B cell (primary cell): ENCODE data around the gene MMP15. TPM values are rescaled to one million over a fixed set of nuclear protein-coding genes. Genes with fewer than 3 reads are reported as not detected.
A peak's percentile ranks its signal among the peaks of the same experiment; 100 is the strongest.

Experiments used
- ATAC-seq: fragments of 200-7000 bp; cut with Tn5 transposase; one replicate; pipeline ENCODE4 v1.10.0; 2021; ENCODE audit warnings: low read depth, mild to moderate bottlenecking, moderate number of reproducible peaks, moderate library complexity
- CTCF ChIA-PET: fragments of 350-600 bp; sonication (Branson Sonifier 250); formaldehyde crosslinking; loops from one replicate; lab custom pipeline; 2021; ENCODE audit warnings: antibody characterized with exemption, inconsistent platforms; lab: Charles Lee
- POLR2A ChIA-PET: fragments of 350-600 bp; sonication (Branson Sonifier 250); formaldehyde crosslinking; loops from one replicate; lab custom pipeline; 2021; ENCODE audit warnings: antibody characterized with exemption; lab: Charles Lee
- DNase-seq: peaks from one replicate; pipeline ENCODE4 v3.0.0; 2013
- H2AFZ ChIP-seq: 2 replicates; pipeline ENCODE4 v1.6.1; 2012; ENCODE audit warnings: mild to moderate bottlenecking, low read depth, low read length; ENCODE audit not compliant: insufficient read depth, poor library complexity, severe bottlenecking
- H3K27ac ChIP-seq, 2 donors: 1 replicate in 1 of 2; 2 replicates in 1 of 2; pipeline ENCODE4 v1.5.1; 2012 to 2013; ENCODE audit warnings: low read length in 2 of 2, mild to moderate bottlenecking in 2 of 2, moderate library complexity in 1 of 2
- H3K27me3 ChIP-seq, 4 experiments: fragments of 200-600 bp in 1 of 4; sonication (generic) in 1 of 4; replicated peaks in 1 of 4; 1 replicate in 2 of 4; 2 replicates in 2 of 4; pipeline versions ENCODE4 v1.6.1 to v1.7.0; 2013 to 2016; ENCODE audit warnings: low read length in 3 of 4, mild to moderate bottlenecking in 2 of 4, mixed read lengths in 1 of 4, moderate library complexity in 1 of 4; ENCODE audit not compliant: insufficient read depth in 4 of 4, control insufficient read depth in 3 of 4; ENCODE audit errors: control extremely low read depth in 1 of 4
- H3K36me3 ChIP-seq, 2 experiments: replicated peaks in 1 of 2; 1 replicate in 1 of 2; 2 replicates in 1 of 2; pipeline versions ENCODE4 v1.6.1 to v1.7.1; 2013; ENCODE audit warnings: low read length in 1 of 2; ENCODE audit not compliant: insufficient read depth in 2 of 2, control insufficient read depth in 1 of 2; ENCODE audit errors: control extremely low read depth in 1 of 2, extremely low read depth in 1 of 2
- H3K4me1 ChIP-seq, 2 donors: fragments of 200-600 bp in 1 of 2; sonication (generic) in 1 of 2; 1 replicate in 1 of 2; 2 replicates in 1 of 2; pipeline versions ENCODE4 v1.5.1 to v1.6.1; 2013 to 2017; ENCODE audit warnings: low read length in 2 of 2; ENCODE audit not compliant: control insufficient read depth in 2 of 2, insufficient read depth in 2 of 2
- H3K4me2 ChIP-seq: replicated peaks from 2 replicates; pipeline ENCODE3; 2012; ENCODE audit warnings: mild to moderate bottlenecking, low read depth, low read length; ENCODE audit not compliant: poor library complexity, severe bottlenecking
- H3K4me3 ChIP-seq, 5 experiments: fragments of 200-600 bp in 1 of 5; sonication (generic) in 1 of 5; 1 replicate in 3 of 5; 2 replicates in 2 of 5; pipeline versions ENCODE4 v1.5.1 to v1.7.0; 2011 to 2016; ENCODE audit warnings: low read length in 4 of 5, mild to moderate bottlenecking in 4 of 5, low read depth in 2 of 5, control low read depth in 1 of 5, moderate library complexity in 1 of 5; ENCODE audit not compliant: insufficient read depth in 1 of 5; ENCODE audit errors: control extremely low read depth in 1 of 5, extremely low read depth in 1 of 5
- H3K79me2 ChIP-seq: fragments of 200-600 bp; sonication (generic); one replicate; pipeline ENCODE4 v1.6.0; 2016; ENCODE audit warnings: low read length; ENCODE audit not compliant: control insufficient read depth, insufficient read depth
- H3K9ac ChIP-seq: fragments of 200-600 bp; sonication (generic); 2 replicates; pipeline ENCODE4 v1.6.1; 2017; ENCODE audit warnings: mild to moderate bottlenecking, low read length, moderate library complexity
- H3K9me3 ChIP-seq, 3 donors: one replicate each; pipeline versions ENCODE4 v1.6.1 to v1.7.1; 2013; ENCODE audit warnings: low read length in 2 of 3; ENCODE audit not compliant: control insufficient read depth in 2 of 3, insufficient read depth in 1 of 3; ENCODE audit errors: control extremely low read depth in 1 of 3
- H4K20me1 ChIP-seq: 2 replicates; pipeline ENCODE4 v1.6.0; 2012; ENCODE audit warnings: mild to moderate bottlenecking, low read length; ENCODE audit not compliant: insufficient read depth, control insufficient read depth, poor library complexity, severe bottlenecking
- H3K27ac Mint-ChIP-seq: one replicate; pipeline ENCODE4 v1.8.0; 2021; ENCODE audit warnings: mixed read lengths
- H3K27me3 Mint-ChIP-seq: one replicate; pipeline ENCODE4 v1.8.0; 2021; ENCODE audit warnings: mixed read lengths
- H3K4me1 Mint-ChIP-seq: one replicate; pipeline ENCODE4 v1.8.0; 2021; ENCODE audit warnings: mixed read lengths
- H3K4me3 Mint-ChIP-seq: one replicate; pipeline ENCODE4 v1.8.0; 2021; ENCODE audit warnings: mixed read lengths
- H3K9me3 Mint-ChIP-seq: one replicate; pipeline ENCODE4 v1.8.0; 2022; ENCODE audit warnings: mixed read lengths; ENCODE audit not compliant: insufficient read depth
- EZH2 ChIP-seq: IDR thresholded peaks from 2 replicates; pipeline ENCODE4 v1.6.1; 2012; ENCODE audit warnings: borderline replicate concordance, low read depth, mild to moderate bottlenecking, moderate library complexity, low read length; ENCODE audit not compliant: insufficient read depth, poor library complexity, severe bottlenecking
- WGBS: methylation state at CpG from one replicate; pipeline ENCODE4 v1.1.5; 2013; ENCODE audit warnings: missing lambda C conversion rate; ENCODE audit not compliant: insufficient coverage; 5-methylcytosine and 5-hydroxymethylcytosine counted together
- intact Hi-C: fragments of 100-400 bp; cut with micrococcal nuclease; formaldehyde crosslinking; loops from one replicate; pipeline ENCODE4 v1.10.0; 2022
- polyA plus RNA-seq: library from polyadenylated mRNA; depleted of rRNA; stranded (reverse); fragments of >200 nt; gene quantifications from 2 replicates; pipeline ENCODE4 v1.2.3, GENCODE V29; 2012
- total RNA-seq, 2 donors: library from RNA; stranded (reverse); fragments of 120-200 nt in 1 of 2; gene quantifications; 1 replicate in 1 of 2; 2 replicates in 1 of 2; pipeline versions ENCODE4 v1.2.3 to v1.2.4, GENCODE V29; 2013 to 2022
- TF ChIP-seq, protein P1 (sequence below): fragments of 200-600 bp; IDR thresholded peaks from one replicate; pipeline ENCODE4 v1.8.0; 2022; ENCODE audit warnings: antibody characterized with exemption, mild to moderate bottlenecking

MMP15 gene
- total and polyA plus RNA-seq, 2 donors (not counting 1 experiment from before 2014, with no cell fraction given): not detected

DNA sequence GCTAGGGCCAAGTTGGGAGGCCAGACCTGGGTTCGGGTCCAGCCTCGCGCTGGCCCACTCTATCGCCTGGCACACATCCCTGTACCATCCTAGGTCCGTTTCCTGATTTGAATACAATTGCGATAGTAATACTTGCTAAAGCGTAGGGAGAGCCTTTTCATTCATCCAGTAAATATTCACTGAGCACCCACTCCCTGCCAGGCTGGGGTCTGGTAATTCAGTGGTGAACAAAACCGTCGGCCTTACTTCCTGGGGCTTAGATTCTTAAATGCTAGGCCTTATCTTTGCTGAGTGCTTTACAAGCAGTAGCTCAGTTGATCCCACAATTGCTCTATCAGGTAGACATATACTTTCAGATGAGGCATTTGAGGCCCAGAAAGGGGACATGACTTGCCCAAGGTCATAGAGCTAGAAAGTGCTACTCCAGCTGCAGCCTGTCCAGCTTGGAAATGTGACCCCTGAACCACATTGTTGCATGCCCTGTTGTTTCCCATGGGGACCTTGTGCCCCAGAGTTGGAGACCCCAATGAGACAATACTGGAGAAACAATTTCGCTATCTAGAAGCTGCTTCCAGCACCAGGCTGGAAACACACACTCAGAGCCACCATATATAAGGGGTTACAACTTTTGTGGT is 23.7 kb upstream of the MMP15 start:
- intact Hi-C loops: loop anchor here (1.0 to 10.0 kb wide), 9 partner anchors 17 to 815 kb away; partner anchors contain the start of genes ARL2BP, CCDC102A, CSNK2A2 and GOT2
- 52% methylated on average over 6 of the region's 10 CpGs for WGBS

More for the DNA sequence above, 23.7 kb upstream of the MMP15 start:
- ATAC-seq: no peak
- peak overlapping the region; percentile 100 for H3K4me2 ChIP-seq
- H3K4me1 Mint-ChIP-seq: peaks cover 34% of the 10 kb centered on the region
- H3K9me3 ChIP-seq: peaks cover 0 to 5% (median 0%) of the 10 kb centered on the region in 3 donors
- DNase-seq: no peak
- peaks cover under 1 to 18% of the 10 kb centered on the region in 2 experiments for H3K36me3 ChIP-seq
- peak overlapping the region; percentile 13 to 95 (median 88) for H3K4me3 ChIP-seq
- peaks cover 13% of the 10 kb centered on the region for H4K20me1 ChIP-seq
- H3K27me3 Mint-ChIP-seq: no peaks in the 10 kb centered on the region
- peaks cover 15% of the 10 kb centered on the region for H3K79me2 ChIP-seq
- H3K27ac ChIP-seq: no peak overlapping the region
- peaks cover 16 to 26% of the 10 kb centered on the region in 2 donors for H3K4me1 ChIP-seq
- peak overlapping the region; percentile 97 for H3K4me3 Mint-ChIP-seq
- TF ChIP-seq, protein P1, sequence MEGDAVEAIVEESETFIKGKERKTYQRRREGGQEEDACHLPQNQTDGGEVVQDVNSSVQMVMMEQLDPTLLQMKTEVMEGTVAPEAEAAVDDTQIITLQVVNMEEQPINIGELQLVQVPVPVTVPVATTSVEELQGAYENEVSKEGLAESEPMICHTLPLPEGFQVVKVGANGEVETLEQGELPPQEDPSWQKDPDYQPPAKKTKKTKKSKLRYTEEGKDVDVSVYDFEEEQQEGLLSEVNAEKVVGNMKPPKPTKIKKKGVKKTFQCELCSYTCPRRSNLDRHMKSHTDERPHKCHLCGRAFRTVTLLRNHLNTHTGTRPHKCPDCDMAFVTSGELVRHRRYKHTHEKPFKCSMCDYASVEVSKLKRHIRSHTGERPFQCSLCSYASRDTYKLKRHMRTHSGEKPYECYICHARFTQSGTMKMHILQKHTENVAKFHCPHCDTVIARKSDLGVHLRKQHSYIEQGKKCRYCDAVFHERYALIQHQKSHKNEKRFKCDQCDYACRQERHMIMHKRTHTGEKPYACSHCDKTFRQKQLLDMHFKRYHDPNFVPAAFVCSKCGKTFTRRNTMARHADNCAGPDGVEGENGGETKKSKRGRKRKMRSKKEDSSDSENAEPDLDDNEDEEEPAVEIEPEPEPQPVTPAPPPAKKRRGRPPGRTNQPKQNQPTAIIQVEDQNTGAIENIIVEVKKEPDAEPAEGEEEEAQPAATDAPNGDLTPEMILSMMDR: no peak
- no peak for TF ChIP-seq EZH2
- peak overlapping the region; percentile 96 for H3K27ac Mint-ChIP-seq
- peak overlapping the region; percentile 83 for H2AFZ ChIP-seq
- POLR2A ChIA-PET: no interaction called here
- no peaks in the 10 kb centered on the region for H3K27me3 ChIP-seq
- H3K9ac ChIP-seq: peak overlapping the region; percentile 90
- CTCF ChIA-PET: interaction anchor here (0.6 to 2.7 kb wide), 6 partner anchors 15 to 411 kb away, joined by 3 to 15 read pairs (median 6); partner anchors contain the start of gene KATNB1
- H3K9me3 Mint-ChIP-seq: no peaks in the 10 kb centered on the region
